HK-2 (cell line): ENCODE results near the gene MEOX1.
"Not testable (repeated sequence)": the region's sequence is repeated elsewhere in the genome, so short reads cannot be mapped to it uniquely, and the experiment has no call there.

Source experiments
- DNase-seq: peaks from one replicate; pipeline ENCODE4 v3.0.0-alpha.2; 2018; ENCODE audit not compliant: unreplicated experiment

The MEOX1 gene

DNA sequence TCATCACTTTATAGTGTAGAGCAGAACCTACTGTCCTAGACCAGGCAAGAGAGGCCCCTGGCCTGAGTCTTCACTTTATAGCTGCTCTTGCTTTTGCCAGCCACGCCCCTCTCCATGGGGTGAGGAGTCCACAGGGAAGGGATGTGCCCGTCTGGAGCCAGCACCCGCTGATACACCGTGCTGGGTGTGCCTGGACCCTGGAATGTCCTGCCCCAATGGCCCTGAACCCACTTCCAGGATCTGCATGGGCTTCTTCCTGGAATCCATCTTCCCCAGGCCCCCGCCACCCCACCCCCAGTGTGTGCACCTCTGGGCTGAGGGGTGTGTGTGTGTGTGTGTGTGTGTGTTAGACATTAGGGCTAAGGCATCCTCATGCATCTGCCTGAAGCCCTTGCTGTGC, 44.9 kb downstream of the MEOX1 start:
- DNase-seq, result no peak

DNA sequence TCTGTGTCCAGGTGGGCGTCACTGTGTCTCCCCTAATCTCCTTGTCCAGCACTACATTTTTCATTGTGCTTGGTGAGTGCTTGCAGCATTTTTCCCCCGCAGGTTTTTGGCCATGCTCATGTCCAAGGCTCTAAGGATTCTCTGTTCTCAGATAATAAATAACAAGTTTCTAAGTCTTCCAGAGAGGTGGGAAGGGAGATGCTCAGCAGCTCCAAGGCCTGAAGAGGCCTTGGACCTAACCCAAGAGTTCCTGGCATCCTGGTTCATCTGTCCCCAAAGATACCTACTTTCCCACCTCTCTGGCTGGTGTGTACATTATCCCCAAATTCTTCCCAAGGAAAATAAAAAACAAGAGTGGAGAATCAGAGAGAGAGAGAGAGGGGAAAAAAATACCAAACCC, 45.3 kb downstream of the MEOX1 start:
- no peak for DNase-seq

DNA sequence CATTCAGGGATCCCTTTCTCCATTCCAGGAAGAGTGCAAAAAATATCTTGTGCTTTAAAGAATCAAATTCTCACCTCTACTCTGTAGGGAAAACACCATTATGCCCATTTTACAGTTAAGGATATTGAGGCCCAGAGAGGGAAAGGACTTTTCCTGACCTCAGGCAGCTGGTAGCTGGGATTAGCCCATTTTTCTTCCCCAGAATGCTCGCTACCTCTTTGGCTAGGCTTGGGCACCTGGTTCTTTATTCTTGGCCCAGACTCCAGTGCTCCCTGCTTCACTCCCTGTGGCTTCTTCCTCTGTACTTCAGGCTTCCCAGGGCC, 45.7 kb downstream of the MEOX1 start:
- DNase-seq, result no peak

DNA sequence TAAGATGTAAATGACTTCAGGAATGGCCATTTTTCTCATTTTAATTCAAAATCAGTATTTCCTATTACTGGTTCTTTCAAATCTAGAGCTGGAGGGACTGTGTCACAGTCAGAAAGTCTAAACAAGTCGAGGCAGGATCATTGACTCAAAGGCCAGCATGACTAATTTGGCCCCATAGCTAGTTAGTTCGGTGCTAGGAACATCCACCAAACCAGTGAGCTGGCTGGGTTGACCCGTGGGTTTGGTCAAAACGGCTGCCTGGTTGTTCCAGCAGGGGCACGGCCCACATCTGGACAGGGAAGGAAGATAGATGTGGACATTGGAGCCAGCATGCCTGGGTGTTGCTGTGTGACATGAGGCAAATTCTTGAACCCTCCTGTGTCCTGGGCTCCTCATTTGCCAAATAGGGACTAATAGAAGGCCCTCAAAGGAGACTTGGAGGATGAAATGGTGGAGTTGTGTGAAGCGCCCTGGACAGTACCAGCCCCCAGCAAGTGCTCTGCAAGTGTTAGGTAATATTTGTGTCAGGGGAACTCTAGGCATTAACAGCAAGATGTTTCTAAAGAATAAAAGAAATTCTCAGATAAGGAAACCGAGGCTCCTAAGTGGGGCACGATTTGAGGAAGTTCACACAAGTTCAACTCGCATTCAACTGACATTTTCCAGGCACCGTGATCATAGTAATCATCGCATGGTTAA, 46.2 kb downstream of the MEOX1 start:
- DNase-seq, result no peak

DNA sequence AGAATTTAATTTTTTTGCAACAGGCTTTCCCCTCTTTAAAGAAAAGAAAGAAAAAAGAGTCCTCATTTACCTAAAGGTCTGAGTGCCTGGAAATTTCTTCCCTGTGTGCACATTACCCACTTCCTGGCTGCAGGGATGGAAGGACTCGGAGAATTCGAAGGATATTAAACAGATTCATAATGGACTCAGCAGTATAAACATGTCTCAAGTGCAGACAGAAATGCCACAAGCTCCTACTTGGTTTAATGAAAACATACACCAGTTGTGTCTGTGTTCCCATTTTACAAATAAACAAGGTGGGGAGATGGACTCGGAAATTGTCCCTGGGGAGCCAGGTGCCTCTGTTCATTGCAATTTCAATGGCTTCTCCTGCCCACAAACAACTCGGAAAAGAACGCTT, 47.2 kb downstream of the MEOX1 start:
- no peak for DNase-seq

DNA sequence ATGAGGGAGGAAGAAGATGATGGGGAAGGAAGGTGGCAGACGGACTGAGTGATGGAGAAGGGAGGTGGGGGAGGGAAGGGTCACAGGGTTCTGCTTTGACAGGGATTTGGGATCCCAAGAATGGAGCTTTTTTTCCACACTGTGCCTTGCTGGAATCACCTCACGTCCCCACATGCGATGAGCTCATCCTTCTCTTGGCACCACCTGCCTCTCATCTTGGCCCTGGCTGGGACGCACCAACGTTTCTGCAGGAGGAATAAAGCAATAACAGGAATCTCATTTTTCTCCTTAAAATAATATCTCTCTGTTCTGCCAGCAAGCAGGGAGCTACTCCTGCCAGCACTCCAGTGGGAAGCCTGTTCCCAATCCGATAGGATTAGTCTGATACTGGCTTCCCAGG, 47.8 kb downstream of the MEOX1 start:
- no peak for DNase-seq

DNA sequence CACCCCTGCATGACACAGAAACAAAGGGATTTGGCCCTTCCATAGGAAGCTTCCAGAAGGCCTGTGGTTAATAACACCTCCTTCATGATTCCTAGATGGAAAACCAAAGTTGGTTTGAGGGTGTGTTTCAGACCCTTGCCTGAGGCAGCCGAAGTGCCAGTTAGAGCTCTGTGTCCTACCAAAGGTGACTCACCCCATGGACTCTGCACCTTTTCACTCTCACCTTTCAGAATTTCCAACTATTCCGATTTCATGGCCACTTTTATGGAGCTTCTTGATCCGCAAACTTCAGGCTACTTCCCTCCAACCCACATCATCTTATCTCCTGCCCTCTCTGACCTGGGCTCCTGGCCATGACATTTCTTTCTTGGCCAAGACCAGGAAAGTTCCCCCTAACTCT, 49.2 kb downstream of the MEOX1 start:
- DNase-seq, result no peak

DNA sequence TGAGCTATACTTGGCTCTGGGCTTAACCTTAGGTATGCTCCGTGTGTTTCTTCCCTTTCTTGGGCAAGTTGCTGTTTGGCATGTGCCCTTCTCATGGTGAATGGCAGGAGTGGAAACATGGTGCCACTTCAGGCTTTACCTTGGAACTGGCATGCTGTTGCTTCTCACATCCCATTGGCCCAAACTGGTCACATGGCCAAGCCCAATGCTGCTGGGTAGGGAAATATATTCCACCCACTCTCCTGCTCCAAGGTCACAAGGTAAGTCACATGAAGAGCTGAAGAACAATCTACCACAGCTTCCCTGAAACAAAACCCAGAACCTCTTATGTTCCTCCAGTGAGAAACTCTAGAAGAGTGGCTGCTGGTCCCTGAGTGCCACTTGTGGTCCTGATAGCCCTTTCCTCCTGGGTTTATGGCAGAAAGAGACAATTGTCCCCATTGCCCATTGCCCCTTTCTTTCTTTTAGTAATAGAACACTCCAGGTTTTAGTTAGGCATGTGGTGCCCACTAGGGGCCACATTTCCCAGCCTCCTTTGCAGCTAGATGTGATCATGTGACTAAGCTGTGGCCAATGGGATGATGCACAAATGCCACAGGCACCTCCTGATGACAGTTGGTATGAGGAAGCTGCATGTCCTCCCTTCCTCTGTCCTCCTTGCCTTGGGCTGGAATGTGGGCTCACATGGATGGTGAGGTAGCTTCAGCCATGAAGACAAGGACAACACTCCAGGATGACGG, 50.3 kb downstream of the MEOX1 start:
- no peak for DNase-seq

DNA sequence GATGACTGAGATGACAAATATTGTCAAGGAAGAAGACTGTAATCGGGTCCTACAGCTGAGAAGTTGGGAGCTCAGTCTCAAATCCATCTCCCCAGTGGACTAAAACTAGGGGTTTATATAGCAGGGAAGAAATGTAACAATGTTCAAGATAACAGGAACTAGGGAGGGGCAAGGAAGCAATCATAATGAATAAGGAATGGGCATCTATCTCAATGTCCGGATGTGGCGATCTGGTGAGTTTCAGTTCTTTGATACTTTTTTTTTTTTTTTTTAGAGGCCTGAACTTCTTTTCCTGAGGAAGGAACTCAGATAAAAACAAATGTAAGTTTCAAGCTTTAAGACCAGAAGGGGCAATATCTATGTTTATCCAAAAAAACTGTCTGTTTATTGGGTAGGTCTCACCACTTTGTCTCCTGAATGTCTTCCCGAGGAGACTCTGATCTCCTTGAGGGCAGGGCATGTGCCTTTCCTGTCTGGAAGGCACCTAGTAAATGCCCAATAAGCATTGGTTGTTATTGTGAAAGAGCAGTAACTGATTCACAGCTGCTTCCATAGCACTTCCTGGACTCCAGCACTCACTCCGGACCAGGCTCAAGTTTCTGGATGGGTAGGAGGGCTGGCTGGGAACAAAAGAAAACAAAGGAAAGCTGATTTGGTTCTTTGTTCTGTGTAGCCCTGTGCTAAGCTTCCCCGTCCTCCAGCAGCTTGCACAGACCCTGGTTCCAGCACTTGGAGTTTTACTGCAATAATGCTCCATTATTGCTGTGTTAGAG, 51.9 kb downstream of the MEOX1 start:
- no peak for DNase-seq

DNA sequence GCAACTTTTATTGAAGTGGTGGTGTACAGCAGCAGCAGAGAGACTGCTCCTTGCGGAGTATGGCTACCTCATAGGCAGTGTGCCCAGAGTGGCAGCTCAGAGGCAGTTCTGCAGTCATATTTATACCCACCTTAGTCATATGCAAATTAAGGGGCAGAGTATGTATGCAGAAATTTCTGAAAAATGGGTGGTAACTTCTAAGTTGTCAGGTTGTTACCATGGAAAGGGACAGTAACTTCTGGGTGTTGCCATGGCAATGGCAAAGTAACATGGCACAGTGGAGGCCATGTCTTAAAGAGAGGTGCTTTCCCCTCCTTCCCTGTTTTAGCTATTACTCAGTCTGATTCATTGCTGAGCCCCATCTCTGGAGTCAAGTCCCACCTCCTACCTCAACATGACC, 53.4 kb downstream of the MEOX1 start:
- DNase-seq, result no peak

DNA sequence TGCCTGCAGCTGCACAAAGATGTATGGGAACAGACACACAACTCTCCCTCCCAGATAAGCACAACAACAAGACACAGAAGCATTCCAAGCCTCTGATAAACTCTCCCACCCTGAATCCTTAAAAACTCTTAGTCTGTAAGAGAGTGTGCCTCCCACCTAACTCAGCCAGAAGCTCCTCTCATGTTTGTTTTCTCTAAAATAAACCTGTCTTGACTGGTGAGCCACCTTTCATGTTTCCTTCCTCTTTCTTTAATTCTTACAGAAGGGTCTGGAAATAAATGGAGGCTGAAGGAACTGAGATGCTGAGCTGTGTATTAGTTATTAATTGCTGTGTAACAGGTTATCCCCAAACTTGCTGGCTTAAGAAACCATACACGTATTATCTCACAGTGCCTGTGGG, 57.2 kb downstream of the MEOX1 start:
- DNase-seq, result no peak

DNA sequence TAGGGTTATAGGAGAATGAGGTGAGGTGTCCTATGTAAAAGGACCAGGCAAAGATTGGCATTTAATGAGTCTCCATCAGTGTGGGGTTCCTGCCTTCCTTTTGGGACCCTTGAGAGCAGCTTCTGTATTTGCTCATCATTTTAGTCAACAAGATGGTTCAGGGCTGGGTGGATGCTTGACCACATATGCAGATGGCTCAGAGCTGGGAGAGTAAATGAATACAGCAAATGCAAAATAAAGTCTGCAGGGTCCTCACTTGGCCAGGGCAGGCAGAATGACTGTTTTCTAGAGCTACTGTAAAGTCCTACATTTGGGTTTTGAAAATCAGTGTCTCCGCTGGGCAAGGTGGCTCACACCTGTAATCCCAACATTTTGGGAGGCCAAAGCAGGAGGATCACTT, 58.4 kb downstream of the MEOX1 start:
- no peak for DNase-seq

DNA sequence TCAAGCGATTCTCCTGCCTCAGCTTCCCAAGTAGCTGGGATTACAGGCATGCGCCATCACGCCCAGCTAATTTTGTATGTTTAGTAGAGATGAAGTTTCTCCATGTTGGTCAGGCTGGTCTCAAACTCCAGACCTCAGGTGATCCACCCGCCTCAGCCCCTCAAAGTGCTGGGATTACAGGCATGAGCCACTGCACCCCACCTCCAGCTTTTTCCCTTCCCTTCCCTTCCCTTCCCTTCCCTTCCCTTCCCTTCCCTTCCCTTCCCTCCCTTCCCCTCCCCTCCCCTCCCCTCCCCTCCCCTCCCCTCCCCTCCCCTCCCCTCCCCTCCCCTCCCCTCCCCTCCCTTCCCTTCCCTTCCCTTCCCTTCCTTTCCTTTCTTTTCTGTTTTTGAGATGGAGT, 59.2 kb downstream of the MEOX1 start:
- DNase-seq, result not testable (repeated sequence)

DNA sequence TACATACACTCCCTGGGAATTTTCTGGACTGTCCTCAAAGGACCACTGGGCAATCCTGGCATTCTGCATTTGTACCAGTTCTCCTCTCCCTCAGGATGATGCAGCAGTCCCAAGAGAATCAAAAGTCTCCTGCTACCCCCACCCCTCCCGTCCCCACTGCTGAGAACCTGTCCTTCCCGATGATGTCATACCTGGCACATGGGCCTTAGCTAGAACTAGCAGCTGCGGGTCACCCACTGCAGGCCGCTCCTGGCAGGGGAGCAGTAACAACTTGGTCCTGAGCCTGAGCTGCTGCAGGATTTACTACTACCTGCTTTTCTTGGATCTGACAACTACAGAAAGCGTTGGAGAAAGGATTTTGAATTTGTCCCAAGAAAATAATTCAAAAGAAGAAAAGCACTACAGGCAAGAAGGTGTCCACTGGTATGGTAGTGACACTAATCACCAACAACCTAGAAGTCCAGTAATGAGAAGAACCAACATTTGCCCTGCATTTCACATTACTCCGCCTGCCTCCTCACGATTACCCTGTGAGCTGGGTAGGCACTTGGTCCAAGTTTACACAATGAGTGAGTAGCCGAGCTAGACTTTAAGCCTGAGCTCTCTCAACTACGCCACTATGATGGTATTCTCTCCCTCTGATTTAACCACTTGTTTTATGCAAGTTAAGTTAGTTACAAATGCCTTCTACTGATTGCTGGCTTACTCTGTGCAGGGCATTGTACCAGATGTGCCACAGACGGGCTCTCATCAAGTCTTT, 60.3 kb downstream of the MEOX1 start:
- no peak for DNase-seq

DNA sequence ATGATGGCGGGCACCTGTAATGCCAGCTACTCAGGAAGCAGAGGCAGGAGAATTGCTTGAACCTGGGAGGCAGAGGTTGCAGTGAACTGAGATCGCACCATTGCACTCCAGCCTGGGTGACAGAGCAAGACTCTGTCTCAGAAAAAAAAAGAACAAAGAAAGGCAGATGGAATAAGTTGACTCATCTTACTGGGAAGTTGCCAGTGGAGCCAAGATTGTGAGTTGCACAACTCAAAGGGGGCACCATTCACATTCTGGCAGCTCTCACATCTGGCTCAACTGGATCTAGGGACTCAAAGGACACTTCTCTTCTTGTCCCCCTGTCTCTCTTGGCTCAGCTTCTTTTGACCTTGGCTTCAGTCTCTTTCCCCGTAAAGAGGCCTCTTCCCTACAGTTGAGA, 61.9 kb downstream of the MEOX1 start:
- DNase-seq, result no peak

DNA sequence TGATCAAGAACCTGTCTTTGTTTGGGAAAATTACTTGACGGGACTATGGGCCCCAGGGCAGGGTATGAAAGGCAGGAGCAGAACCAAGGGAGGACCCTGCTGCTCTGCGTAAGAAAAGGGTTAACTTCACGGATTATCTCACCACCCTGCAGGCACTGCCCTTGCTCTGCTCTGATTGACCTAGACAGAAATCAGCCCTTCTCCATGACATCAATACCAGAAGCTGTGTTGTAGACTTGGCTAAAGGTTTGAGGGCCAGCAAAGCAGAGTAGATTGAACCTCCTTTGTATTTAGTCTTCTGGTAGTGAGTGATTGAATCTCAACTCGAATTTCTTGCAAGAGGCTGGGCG, 62.7 kb downstream of the MEOX1 start:
- DNase-seq, result no peak

DNA sequence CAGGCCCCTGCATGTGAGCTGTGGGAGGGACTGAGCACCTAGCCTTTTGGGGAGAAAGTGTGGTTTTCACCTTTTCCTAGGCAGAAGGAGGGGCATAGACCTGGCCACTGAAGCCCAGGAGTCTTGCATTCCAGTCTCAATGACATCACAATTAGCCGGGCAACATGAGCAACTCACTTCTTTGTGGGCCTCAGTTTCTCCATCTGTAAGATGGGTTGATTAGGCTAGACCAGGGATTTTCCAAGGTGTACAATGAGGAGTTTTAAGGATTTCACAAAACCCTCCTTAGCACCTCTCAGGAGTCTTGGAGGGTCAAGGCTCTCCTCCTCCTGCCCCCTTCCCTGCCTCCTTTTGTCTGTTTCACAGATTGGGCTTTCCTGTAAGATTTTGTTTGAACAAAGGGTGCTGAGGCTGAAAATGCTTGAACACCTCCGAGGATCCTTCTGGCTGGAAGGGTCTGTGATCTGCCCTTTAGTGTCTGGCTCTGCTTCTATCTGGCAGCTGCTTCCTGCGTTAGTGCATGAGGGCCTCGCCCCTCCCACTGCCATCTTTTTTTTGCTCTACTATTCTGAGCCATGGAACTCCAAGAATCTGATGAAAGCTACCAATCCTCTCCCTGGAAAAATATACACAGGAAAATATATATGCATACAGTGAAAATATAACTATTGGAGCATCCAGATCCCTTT, 63.2 kb downstream of the MEOX1 start:
- DNase-seq, result no peak

DNA sequence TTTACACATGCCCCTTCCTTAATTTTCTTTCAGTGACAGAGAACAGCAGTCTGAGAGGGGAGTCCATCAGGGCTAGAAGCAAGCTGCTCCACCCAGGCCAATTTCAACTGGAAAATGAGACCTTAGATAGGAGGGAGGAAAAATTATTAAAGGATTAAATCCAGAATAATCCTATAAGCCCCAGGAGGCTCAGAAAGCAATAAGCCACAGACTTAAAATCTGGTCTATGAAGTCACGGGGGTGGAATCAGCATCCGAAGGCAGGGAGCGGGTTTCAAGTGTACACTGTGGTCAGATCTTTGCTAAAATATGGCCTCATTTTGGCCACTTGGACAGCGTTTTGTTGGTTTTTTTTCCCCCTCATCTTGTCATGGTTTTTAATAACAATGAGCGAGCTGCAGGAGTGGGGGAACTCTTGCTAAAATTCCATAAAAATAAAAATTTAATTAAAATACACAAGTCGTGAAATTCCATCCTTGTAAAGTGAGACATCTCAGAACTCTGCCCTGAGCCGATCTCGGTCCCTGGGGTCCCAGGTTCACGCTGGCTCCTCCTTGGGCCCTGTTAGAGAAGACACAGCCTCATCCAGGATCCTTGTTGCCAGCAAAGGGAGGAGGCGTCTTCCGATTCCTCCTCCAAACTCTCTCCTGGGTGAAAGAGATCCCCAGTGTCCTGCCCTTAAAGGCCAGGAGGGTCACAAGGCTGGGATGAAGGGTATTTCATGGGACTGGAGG, 63.9 kb downstream of the MEOX1 start:
- no peak for DNase-seq

DNA sequence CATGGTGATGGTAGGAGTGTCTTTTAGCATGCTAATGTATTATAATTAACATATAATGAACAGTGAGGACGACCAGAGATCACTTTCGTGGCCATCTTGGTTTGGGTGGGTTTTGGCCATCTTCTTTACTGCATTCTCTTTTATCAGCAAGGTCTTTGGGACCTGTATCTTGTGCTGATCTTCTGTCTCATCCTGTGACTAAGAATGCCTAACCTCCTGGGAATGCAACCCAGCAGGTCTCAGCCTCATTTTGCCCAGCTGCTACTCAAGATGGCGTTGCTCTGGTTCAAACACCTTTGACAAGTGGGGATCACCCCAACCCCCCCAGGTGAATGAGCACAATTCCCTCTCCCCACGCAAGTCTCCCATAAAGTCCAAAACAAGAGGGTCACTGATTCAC, 66.3 kb downstream of the MEOX1 start:
- no peak for DNase-seq

DNA sequence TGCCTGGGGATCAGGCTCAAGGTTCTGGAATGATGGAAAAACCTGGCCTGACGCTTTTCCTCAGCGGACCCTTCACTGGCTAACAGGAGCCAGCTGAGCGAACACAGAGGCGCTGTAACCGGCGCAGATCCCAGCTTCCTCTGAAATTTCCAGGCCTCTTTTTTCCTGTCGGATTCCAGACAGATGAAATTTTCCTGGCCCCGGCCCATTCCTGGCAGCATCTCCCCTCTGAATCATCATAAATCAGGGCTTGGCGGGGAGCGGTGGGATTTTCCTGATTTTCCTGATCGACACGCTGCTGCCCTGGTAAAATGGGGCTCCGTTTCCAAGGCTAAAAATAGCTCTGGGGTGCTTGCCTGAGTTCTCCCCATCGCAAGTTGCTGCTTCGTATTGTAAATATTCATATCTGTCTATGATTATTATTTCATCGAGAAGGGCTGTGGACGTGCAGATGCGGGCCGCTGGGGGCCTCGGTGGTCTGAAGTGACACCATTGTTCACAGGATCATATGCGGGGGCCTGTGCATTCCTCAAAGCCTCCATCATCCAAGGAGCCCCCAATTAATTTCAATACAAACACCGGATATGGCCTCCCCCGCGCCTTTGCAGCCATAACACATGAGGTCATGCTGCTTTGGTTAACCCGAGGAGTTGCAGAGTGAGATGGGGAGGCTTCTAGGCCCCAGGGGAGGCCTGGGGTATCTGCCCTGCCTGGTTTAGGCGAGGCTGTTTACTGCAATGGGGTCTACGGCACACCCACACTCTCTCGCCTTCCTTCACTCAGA, 69.8 kb downstream of the MEOX1 start:
- no peak for DNase-seq
